Ishikawa (cell line): Measurements from ENCODE around the gene JARID2.

Experiments
- CEBPB ChIP-seq: IDR thresholded peaks from 2 replicates; pipeline ENCODE4 v1.6.1; 2012
- CREB1 ChIP-seq: IDR thresholded peaks from 2 replicates; pipeline ENCODE4 v1.6.1; 2012; ENCODE audit warnings: low read depth
- EGR1 ChIP-seq: IDR thresholded peaks from 2 replicates; pipeline ENCODE4 v1.6.1; 2012
- EP300 ChIP-seq: IDR thresholded peaks from 2 replicates; pipeline ENCODE4 v1.6.1; 2012; ENCODE audit warnings: borderline replicate concordance
- FOXM1 ChIP-seq: IDR thresholded peaks from 2 replicates; pipeline ENCODE4 v1.6.1; 2012; ENCODE audit warnings: low read depth, borderline replicate concordance
- MAX ChIP-seq: IDR thresholded peaks from 2 replicates; pipeline ENCODE4 v1.6.1; 2012
- NFIC ChIP-seq: IDR thresholded peaks from 2 replicates; pipeline ENCODE4 v1.6.1; 2012
- RAD21 ChIP-seq: IDR thresholded peaks from 2 replicates; pipeline ENCODE4 v1.6.1; 2012; ENCODE audit warnings: low read depth
- REST ChIP-seq: IDR thresholded peaks from 2 replicates; pipeline ENCODE4 v1.6.1; 2012; ENCODE audit warnings: low read depth, mild to moderate bottlenecking
- TAF1 ChIP-seq: IDR thresholded peaks from 2 replicates; pipeline ENCODE4 v1.6.1; 2012; ENCODE audit warnings: low read depth, mild to moderate bottlenecking
- TCF12 ChIP-seq: IDR thresholded peaks from 2 replicates; pipeline ENCODE4 v1.6.1; 2012; ENCODE audit warnings: low read depth
- TEAD4 ChIP-seq: IDR thresholded peaks from 2 replicates; pipeline ENCODE4 v1.6.1; 2012
- USF1 ChIP-seq: IDR thresholded peaks from 2 replicates; pipeline ENCODE4 v1.6.1; 2012
- ZBTB7A ChIP-seq: IDR thresholded peaks from 2 replicates; pipeline ENCODE4 v1.6.1; 2012; ENCODE audit warnings: low read depth

GRCh38 chr6:15348528-15348927 is 102.7 kb downstream of the JARID2 start:
- TF ChIP-seq REST (no peak), RAD21 (no peak), EP300 (no peak), ZBTB7A (no peak), CREB1 (no peak), TCF12 (no peak), USF1 (no peak), EGR1 (no peak), TAF1 (no peak), MAX (no peak), FOXM1 (no peak), CEBPB (no peak), TEAD4 (no peak), NFIC (no peak)
